HG02938 (cell line): Measurements from ENCODE around the gene SLC37A2.

Experiments
- ATAC-seq: cut with Tn5 transposase; IDR thresholded peaks from one replicate; pipeline ENCODE4 v1.9.1; 2021; ENCODE audit warnings: mild to moderate bottlenecking, moderate library complexity; ENCODE audit not compliant: unreplicated experiment

SLC37A2 gene

GRCh38 chr11:125108469-125108868, 45.4 kb downstream of the SLC37A2 start:
- ATAC-seq: no peak

- ATAC-seq: no peak
Measured at GRCh38 chr11:125110506-125110905, 47.4 kb downstream of the SLC37A2 start.

- ATAC-seq: no peak
Measured at GRCh38 chr11:125111001-125111342, 47.9 kb downstream of the SLC37A2 start.

GRCh38 chr11:125111343-125112207, 48.5 kb downstream of the SLC37A2 start, which contains the start of gene TMEM218:
TMEM218 (minus strand) TSS chr11:125111626; CDS start chr11:125102241, 9,385 bp downstream.
- ATAC-seq: peak; percentile 95

- no peak for ATAC-seq
Measured at GRCh38 chr11:125112208-125112604, 49.1 kb downstream of the SLC37A2 start.

GRCh38 chr11:125114518-125114917, 51.4 kb downstream of the SLC37A2 start:
- no peak for ATAC-seq

- ATAC-seq: no peak
Measured at GRCh38 chr11:125117429-125117828, 54.3 kb downstream of the SLC37A2 start.

- no peak for ATAC-seq
Measured at GRCh38 chr11:125123194-125123946, 60.3 kb downstream of the SLC37A2 start.

- ATAC-seq: peak; percentile 76
Measured at GRCh38 chr11:125123947-125124617, 61.0 kb downstream of the SLC37A2 start.

GRCh38 chr11:125124618-125124992, 61.5 kb downstream of the SLC37A2 start:
- ATAC-seq: no peak

- no peak for ATAC-seq
Measured at GRCh38 chr11:125128450-125128849, 65.3 kb downstream of the SLC37A2 start.

- ATAC-seq: no peak
Measured at GRCh38 chr11:125129316-125129993, 66.3 kb downstream of the SLC37A2 start.

GRCh38 chr11:125132071-125132470, 69.0 kb downstream of the SLC37A2 start:
- no peak for ATAC-seq

- ATAC-seq: no peak
Measured at GRCh38 chr11:125132596-125132995, 69.5 kb downstream of the SLC37A2 start.

GRCh38 chr11:125136001-125136400, 72.9 kb downstream of the SLC37A2 start:
- ATAC-seq: no peak

GRCh38 chr11:125138966-125139365, 75.9 kb downstream of the SLC37A2 start:
- ATAC-seq: no peak

- no peak for ATAC-seq
Measured at GRCh38 chr11:125139778-125140177, 76.7 kb downstream of the SLC37A2 start.
